ENCODE results near the gene GDF2. TPM values are rescaled to one million over a fixed set of nuclear protein-coding genes. Genes with fewer than 3 reads are reported as not detected.

The GDF2 gene
- total RNA-seq (2021), result not detected in 2 replicates
- long read RNA-seq, result 0 reads

- Mint-ChIP-seq H3K36me3 (ENCODE audit: insufficient read depth in 1 of 3, low read depth in 3 of 3) (no peaks in the 10 kb centered on the region; a peak in 1 of 7 replicates), H3K27me3 (ENCODE audit: low read depth) (peaks cover 5% of the 10 kb centered on the region; the same call in 1 of the 2 replicates), H3K4me1 (no peaks in the 10 kb centered on the region), H3K9me3 (no peaks in the 10 kb centered on the region; a peak in 3 of 5 replicates), H3K4me3 (no peak within 1 kb of the TSS), H3K27ac (0 out of 7 replicates have a peak within 1 kb of the TSS, but pooled peaks of 1 of the 3 experiments have one; percentile 45)
- Histone ChIP-seq H3K23ac (ENCODE audit: insufficient read length, low read depth, low read length) (no peak within 1 kb of the TSS), H3K18ac (ENCODE audit: insufficient read length, low read depth, low read length) (no peak within 1 kb of the TSS), H3K27ac (ENCODE audit: insufficient read length, low read depth, low read length) (no peak within 1 kb of the TSS), H3K4me1 (ENCODE audit: insufficient read depth, low read length) (no peaks in the 10 kb centered on the region), H3K27me3 (ENCODE audit: insufficient read depth, low read length) (no peaks in the 10 kb centered on the region), H3T11ph (ENCODE audit: low read length) (no peak within 1 kb of the TSS), H3K9ac (ENCODE audit: extremely low read depth, insufficient read length, low read length) (no peak within 1 kb of the TSS), H2BK20ac (ENCODE audit: low read depth, low read length, poor library complexity, severe bottlenecking) (no peak within 1 kb of the TSS), H3K4me2 (ENCODE audit: insufficient read depth, insufficient read length, low read length) (no peak within 1 kb of the TSS), H2BK12ac (ENCODE audit: insufficient read length, low read depth, low read length) (no peak within 1 kb of the TSS), H4K8ac (replicated peaks; ENCODE audit: insufficient read length, low read depth, low read length) (no peak within 1 kb of the TSS), H2AK5ac (ENCODE audit: insufficient read length, low read length) (no peak within 1 kb of the TSS), H3K56ac (ENCODE audit: insufficient read length, low read depth, low read length) (no peak within 1 kb of the TSS), H3K9me3 (ENCODE audit: control insufficient read depth, low read depth, low read length) (no peaks in the 10 kb centered on the region), H3K23me2 (ENCODE audit: insufficient read length, low read depth, low read length, poor library complexity, severe bottlenecking) (no peaks in the 10 kb centered on the region), H4K5ac (ENCODE audit: insufficient read length, low read depth, low read length) (no peak within 1 kb of the TSS), H3K4ac (ENCODE audit: low read depth, low read length) (no peak within 1 kb of the TSS), H3K79me1 (ENCODE audit: insufficient read depth, low read depth, low read length, poor library complexity, severe bottlenecking) (no peaks in the 10 kb centered on the region), H4K91ac (ENCODE audit: insufficient read length, low read depth, low read length) (no peak within 1 kb of the TSS), H3K14ac (ENCODE audit: insufficient read depth, low read length) (no peak within 1 kb of the TSS; the same call in 1 of the 2 replicates), H2BK15ac (ENCODE audit: low read depth, low read length) (no peak within 1 kb of the TSS), H2BK120ac (ENCODE audit: low read depth, low read length, poor library complexity, severe bottlenecking) (no peak within 1 kb of the TSS), H2AFZ (ENCODE audit: low read length) (no peak within 1 kb of the TSS), H3K79me2 (ENCODE audit: insufficient read depth, low read length) (no peaks in the 10 kb centered on the region), H2BK5ac (ENCODE audit: insufficient read length, low read length) (no peak within 1 kb of the TSS), H4K20me1 (ENCODE audit: control insufficient read depth, insufficient read depth, insufficient read length) (no peaks in the 10 kb centered on the region)
- no peak for DNase-seq
- no peak for TF ChIP-seq CTCF (conservative IDR thresholded peaks at IDR 0.05)
- no CpG with 5 or more reads among the region's 35 CpGs for WGBS (ENCODE audit: extremely low coverage, insufficient read length, low lambda C conversion rate)
These were observed at the start of gene GDF2 for GRCh38 chr10:47322300-47323061. Gene GDF2 (plus strand): TSS chr10:47322454. CDS start chr10:47322669, 215 bp downstream.
